Measurements from ENCODE around the gene NKAIN2. TPM values are rescaled to one million over a fixed set of nuclear protein-coding genes. Genes with fewer than 3 reads are reported as not detected.

Gene NKAIN2
- total RNA-seq, 2 donors from 2014 or later: 0.68 TPM; not detected in 1

DNA sequence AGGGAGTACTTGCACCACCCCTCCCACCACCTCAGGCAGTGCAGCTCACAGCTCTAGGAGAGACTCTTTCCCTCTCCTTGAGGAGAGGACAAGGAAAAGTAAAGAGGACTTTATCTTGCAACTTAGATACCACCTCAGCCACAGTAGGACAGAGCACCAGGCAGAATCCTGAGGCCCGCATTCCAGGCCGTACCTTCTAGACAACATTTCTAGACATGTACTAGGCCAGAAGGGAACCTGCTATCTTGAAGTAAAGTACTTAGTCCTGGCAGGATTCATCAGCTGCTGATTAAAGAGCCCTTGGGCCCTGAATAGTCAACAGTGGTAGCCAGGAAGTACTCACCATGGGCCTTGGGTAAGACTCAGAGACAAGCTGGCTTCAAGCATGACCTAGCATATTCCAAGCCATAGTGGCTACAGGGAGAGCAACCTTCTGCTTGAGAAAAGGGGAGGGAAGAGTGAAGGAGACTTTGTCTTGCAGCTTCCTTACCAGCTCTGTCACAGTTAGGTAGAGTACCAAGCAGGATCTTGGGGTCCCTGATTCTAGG is 774.1 kb downstream of the NKAIN2 start:
- TF ChIP-seq POLR2AphosphoS5 (IDR thresholded peaks at IDR 0.05) (no peak), POLR2A (IDR thresholded peaks at IDR 0.05) (no peak)
- TF ChIP-seq, protein P1, sequence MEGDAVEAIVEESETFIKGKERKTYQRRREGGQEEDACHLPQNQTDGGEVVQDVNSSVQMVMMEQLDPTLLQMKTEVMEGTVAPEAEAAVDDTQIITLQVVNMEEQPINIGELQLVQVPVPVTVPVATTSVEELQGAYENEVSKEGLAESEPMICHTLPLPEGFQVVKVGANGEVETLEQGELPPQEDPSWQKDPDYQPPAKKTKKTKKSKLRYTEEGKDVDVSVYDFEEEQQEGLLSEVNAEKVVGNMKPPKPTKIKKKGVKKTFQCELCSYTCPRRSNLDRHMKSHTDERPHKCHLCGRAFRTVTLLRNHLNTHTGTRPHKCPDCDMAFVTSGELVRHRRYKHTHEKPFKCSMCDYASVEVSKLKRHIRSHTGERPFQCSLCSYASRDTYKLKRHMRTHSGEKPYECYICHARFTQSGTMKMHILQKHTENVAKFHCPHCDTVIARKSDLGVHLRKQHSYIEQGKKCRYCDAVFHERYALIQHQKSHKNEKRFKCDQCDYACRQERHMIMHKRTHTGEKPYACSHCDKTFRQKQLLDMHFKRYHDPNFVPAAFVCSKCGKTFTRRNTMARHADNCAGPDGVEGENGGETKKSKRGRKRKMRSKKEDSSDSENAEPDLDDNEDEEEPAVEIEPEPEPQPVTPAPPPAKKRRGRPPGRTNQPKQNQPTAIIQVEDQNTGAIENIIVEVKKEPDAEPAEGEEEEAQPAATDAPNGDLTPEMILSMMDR (IDR thresholded peaks at IDR 0.05): no peak
- 97% methylated on average over 2 of the region's 2 CpGs for WGBS
- DNase-seq (ENCODE audit: low spot score): no peak

DNA sequence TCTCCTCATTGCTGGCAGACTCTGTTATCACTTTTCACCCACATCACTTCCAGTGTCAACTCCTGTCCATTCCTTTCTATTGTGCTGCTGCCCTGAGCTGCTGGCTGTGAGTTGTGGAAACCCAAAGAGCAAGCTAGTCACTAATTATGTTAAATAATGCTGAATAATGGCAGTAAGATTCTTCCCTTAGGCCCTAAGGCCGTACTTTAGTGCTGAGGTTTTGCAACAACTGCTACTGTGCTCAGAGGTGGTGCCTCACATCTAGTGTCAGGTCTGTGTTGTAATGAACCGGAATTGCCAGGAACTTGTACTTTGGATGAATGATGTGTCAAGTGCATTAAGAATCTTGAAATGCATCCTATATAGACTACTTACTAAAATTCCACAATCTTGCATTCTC is 786.3 kb downstream of the NKAIN2 start:
- DNase-seq (ENCODE audit: low spot score): no peak
- TF ChIP-seq, protein P1 (IDR thresholded peaks at IDR 0.05): no peak
- WGBS: 46% methylated on average over 2 of the region's 2 CpGs

More for the DNA sequence above, 774.1 kb downstream of the NKAIN2 start:
- Histone ChIP-seq H3K4me1 (replicated peaks) (no peaks in the 10 kb centered on the region), H3K27ac (no peak overlapping the region), H3K36me3 (no peaks in the 10 kb centered on the region), H3K27me3 (replicated peaks; ENCODE audit: insufficient read depth) (no peaks in the 10 kb centered on the region), H3K4me3 (no peak overlapping the region), H3K9me3 (no peaks in the 10 kb centered on the region)
- intact Hi-C loops (cut with DNase I): no loop called here

DNA sequence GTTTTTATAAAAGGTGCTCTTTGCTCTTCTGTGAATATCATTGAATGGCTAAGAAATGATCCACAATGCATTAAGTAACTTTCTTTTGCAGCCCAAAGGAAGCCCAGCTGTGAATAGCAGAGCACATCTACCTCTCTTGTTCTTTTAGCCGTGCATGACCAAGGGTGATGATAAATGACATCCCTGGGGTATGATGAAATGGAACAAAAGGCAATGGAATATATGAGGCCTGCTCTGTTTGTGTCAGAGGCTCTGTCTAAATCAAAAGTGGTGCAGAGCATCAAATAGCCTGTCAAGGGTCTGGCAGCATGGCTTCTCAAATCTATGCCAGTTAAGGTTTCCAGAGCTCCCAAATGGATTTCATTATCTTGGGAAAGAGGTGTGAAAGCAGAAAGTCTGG is 796.0 kb downstream of the NKAIN2 start:
- H3K36me3 ChIP-seq: no peaks in the 10 kb centered on the region
- no peak for TF ChIP-seq POLR2A (IDR thresholded peaks at IDR 0.05)
- TF ChIP-seq, protein P1 (IDR thresholded peaks at IDR 0.05): no peak
- TF ChIP-seq POLR2AphosphoS5 (IDR thresholded peaks at IDR 0.05): no peak
- 85% methylated on average over 1 of the region's 1 CpG for WGBS
- H3K27ac ChIP-seq: no peak overlapping the region
- intact Hi-C loops (cut with DNase I): no loop called here
- DNase-seq (ENCODE audit: low spot score): no peak
- H3K9me3 ChIP-seq: no peaks in the 10 kb centered on the region
- no peaks in the 10 kb centered on the region for H3K27me3 ChIP-seq (replicated peaks; ENCODE audit: insufficient read depth)
- H3K4me3 ChIP-seq: no peak overlapping the region
- H3K4me1 ChIP-seq (replicated peaks): no peaks in the 10 kb centered on the region

More for the DNA sequence above, 786.3 kb downstream of the NKAIN2 start:
- no peaks in the 10 kb centered on the region for H3K36me3 ChIP-seq
- no peaks in the 10 kb centered on the region for H3K4me1 ChIP-seq (replicated peaks)
- H3K4me3 ChIP-seq: no peak overlapping the region
- no peaks in the 10 kb centered on the region for H3K27me3 ChIP-seq (replicated peaks; ENCODE audit: insufficient read depth)
- H3K27ac ChIP-seq: no peak overlapping the region
- no peaks in the 10 kb centered on the region for H3K9me3 ChIP-seq
- intact Hi-C loops (cut with DNase I): no loop called here

DNA sequence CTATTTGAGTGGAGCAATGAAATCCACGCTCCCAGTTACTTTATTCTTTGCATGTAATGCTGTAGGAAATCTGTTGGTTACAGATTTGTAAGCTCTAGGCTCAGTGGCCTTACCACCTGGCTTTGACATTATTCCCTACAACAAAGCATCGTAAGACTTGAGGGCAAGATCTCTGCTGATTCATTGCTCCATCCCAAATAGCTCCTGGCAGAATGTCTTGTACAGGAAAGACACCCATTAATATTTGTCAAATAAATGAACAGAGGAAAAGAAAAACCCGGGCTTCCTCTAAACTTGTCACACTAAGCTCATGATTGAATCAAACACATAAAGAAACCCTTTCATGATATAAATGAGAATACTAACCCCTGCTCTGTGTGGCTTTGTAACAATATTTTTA is 801.1 kb downstream of the NKAIN2 start:
- 37% methylated on average over 3 of the region's 3 CpGs for WGBS
- no peak for TF ChIP-seq POLR2AphosphoS5 (IDR thresholded peaks at IDR 0.05)
- TF ChIP-seq, protein P1 (IDR thresholded peaks at IDR 0.05): no peak
- TF ChIP-seq POLR2A (IDR thresholded peaks at IDR 0.05): no peak
- no peak overlapping the region for H3K27ac ChIP-seq
- DNase-seq (ENCODE audit: low spot score): no peak
- no peaks in the 10 kb centered on the region for H3K36me3 ChIP-seq
- intact Hi-C loops (cut with DNase I): no loop called here
- no peak overlapping the region for H3K4me3 ChIP-seq
- no peaks in the 10 kb centered on the region for H3K27me3 ChIP-seq (replicated peaks; ENCODE audit: insufficient read depth)
- H3K4me1 ChIP-seq (replicated peaks): no peaks in the 10 kb centered on the region
- no peaks in the 10 kb centered on the region for H3K9me3 ChIP-seq

DNA sequence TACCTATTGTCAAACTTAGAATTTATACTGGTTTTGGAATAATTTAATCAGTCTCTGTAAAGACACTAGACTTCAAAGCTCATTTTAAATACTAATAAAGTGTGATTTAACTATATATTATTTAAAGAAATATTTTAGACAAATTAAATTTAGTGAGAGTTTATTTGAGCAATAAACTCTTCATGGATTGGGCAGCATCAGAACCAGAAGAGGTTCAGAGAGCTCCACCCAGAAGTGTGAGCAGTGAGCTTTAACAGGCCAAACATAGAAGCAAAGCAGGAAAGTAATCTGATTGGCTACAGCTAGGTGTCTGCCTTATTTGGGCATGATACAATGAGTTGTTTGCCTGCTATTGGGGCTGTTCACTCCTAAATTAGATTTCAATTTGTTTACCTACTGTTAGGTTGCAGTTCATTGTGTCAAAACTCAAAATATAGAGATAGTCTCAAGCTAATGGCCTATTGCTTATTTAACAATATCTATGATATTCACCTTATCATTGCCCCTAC is 803.5 kb downstream of the NKAIN2 start:
- DNase-seq (ENCODE audit: low spot score): no peak
- intact Hi-C loops (cut with DNase I): no loop called here
- Histone ChIP-seq H3K4me1 (replicated peaks) (no peaks in the 10 kb centered on the region), H3K36me3 (no peaks in the 10 kb centered on the region), H3K4me3 (no peak overlapping the region), H3K9me3 (no peaks in the 10 kb centered on the region), H3K27ac (no peak overlapping the region), H3K27me3 (replicated peaks; ENCODE audit: insufficient read depth) (no peaks in the 10 kb centered on the region)
- TF ChIP-seq POLR2A (IDR thresholded peaks at IDR 0.05) (no peak), POLR2AphosphoS5 (IDR thresholded peaks at IDR 0.05) (no peak)
- TF ChIP-seq, protein P1 (IDR thresholded peaks at IDR 0.05): no peak
